Epithelial cell of umbilical artery (primary cell): ENCODE data around the gene MRPL40. TPM values are rescaled to one million over a fixed set of nuclear protein-coding genes. Genes with fewer than 3 reads are reported as not detected.

ENCODE experiments used
- total RNA-seq: library from RNA; depleted of rRNA; stranded (reverse); fragments of >200 nt; gene quantifications from 2 replicates; pipeline ENCODE4 v1.2.3, GENCODE V29; 2014

MRPL40 gene
- total RNA-seq = 32.7 and 40.3 TPM in 2 replicates

DNA sequence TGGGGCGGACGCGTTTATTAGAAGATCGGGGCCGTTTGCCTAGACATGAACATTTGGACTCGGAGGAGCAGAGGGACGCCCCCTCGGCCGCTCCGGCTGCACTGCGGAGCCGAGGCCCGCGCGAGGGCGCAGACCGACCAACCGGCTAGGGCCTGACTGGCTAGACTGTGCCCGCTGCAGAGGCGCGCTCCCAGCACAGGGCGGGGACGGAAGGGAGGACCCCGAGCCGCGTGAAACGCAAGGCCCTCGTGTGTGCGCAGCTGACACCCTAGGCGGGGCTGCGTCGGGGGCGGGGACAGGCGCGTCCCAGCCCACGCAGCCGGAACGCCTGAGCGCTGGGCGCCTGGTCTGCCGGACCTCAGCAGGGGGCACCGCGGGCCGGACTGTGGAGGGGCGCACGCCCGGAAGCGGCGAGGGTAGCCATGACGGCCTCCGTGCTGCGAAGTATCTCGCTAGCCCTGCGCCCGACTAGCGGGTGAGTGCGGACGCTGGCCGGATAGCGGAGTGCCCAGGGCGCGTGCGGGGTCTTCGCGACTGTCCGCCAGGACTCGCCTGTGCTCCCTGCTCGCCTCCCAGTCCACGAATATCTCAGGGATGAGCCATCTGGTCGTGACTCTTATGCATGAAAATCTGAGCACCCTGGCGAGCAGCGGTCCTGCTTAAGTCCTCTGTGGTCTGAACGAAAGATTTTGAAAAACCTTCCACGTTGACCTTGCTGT is at the start of gene MRPL40:
Gene MRPL40 (plus strand): TSS at position 413 of the 719 bp plus-strand sequence. CDS start 10 bp downstream, at position 423.

DNA sequence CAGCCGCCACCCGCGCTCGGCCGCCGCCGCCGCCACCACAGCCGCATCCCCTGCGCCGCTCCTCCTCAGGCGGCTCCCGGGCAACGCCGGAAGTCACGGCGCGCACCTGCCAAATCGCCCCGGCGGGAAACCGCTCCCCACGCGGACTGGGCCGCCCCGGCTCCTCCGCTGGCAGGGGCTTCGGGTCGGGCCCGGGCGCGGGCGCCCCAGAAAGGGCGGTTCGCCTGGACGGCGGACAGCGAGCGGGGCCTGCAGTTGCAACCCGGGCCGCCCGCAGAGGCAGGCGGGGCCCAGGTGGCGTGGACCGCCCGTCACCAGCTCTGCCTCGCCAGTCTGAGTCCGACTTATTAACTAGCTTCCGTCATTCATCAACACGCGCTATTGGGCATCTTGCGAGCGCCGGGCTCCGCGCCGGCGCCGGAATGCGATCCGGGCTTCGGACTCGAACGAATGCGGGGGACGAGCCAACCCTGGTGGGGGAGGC is 654 bp upstream of the MRPL40 start, which contains the start of gene HIRA:
Gene HIRA (minus strand): TSS at position 85 of the 484 bp plus-strand sequence. CDS start 257 bp downstream, outside the sequence.

DNA sequence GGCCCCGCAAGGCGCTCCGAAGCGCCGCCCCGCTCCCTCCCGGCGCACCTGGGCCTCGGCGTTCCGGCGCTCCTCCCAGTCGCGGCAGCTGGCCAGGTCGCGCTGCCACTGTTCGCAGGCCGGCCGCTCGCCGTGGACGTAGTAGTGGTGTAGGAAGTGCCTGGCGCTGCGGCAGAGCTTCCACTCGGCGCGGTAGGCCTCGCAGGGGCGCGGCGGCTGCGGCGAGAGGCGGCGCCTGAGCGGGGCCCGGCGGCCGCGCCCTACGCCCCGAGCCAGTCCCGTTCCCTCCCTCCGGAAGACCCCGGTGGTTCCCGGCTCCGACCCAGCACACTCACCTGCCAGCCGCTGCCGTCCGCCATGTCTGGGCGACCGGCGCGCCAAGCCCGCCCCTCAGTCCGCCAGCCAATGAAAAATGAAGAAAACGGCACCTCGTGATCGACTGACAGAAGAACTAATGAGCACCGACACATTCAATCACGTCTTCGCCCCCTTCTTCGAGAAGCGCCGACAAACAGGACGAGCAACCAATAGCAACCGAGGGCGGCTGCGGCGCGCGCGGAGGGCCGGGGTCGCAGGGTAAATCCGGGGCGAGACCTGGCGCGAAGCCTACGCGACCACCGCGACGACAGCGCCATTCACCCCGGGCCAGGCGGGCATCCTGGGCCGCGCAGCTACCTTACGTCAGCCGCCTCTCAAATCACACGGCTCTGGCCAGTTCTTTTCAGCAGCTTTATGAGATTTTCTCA is 15.2 kb downstream of the MRPL40 start, which contains the start of gene C22orf39:
Gene C22orf39 (minus strand): TSS at position 382 of the 746 bp plus-strand sequence. CDS start 23 bp downstream, at position 359.

DNA sequence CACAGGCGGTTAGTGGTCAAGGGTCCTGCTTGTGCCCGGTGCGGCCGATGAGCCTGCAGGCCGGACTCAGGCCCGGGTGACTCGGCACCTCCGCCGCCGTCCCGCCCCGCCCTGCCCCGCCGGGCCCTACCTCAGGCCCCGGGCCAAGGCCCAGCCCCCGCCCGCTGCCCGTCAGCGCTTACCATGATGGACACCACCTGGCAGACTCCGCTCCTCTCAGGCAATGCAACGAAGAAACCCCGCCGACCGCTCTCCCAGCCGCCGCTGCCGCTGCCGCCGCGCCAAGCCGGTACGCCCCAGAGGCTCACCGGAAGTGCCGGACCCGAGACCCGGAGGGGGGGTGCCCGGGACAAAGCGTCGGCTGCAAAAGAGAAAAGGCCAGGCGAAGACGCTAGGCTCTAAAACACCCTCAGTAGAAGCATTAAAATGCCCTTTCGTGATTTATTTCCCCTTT is 46.6 kb downstream of the MRPL40 start, which contains the start of gene UFD1:
Gene UFD1 (minus strand): TSS at position 293 of the 454 bp plus-strand sequence. CDS start 108 bp downstream, at position 185.

DNA sequence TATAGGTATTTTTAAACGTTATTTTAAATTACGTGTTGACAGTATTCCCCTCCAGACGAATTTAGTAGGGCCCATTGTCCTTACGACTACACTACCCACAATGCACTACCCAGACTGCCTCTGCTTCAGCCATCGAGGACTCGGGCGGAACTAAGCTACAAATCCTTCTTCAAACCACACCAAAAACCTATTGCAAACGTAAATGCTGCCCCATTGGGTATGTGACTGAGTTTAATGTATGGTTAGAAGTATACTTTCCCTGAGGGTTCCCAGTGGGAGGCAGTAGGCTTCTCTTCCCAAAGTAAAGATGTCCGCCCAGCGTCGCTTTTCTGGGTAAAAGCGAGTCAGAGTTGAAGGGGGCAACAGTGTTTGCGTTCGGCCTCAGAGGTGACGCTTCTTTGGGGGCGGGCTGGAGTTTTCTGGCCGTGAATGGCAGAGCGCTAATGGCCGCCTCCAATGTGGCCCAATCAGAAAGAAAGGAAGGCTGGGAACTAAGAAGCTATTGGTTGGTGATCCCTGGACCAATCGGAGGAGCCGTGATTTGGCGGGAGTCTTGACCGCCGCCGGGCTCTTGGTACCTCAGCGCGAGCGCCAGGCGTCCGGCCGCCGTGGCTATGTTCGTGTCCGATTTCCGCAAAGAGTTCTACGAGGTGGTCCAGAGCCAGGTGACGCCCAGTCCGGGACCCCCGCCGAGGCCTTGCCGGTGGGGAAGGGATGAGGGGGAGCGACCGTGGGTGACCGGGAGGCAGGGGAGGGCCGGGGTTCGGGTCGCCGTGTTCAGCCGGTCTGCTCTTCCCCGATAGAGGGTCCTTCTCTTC is 47.2 kb downstream of the MRPL40 start, which contains the start of gene CDC45:
Gene CDC45 (plus strand): TSS at position 566 of the 818 bp plus-strand sequence. CDS start 49 bp downstream, at position 615.

Other genes with a start within 250 kb of the MRPL40 start
- gene CLTCL1, start 140.8 kb upstream of the MRPL40 start, total RNA-seq = 3.2 TPM in 2 replicates
- gene HIRA, start 812 bp upstream of the MRPL40 start, total RNA-seq = 15.3 and 23.3 TPM in 2 replicates
- gene C22orf39, start 15.2 kb downstream of the MRPL40 start, total RNA-seq = 15.9 and 16.7 TPM in 2 replicates
- gene UFD1, start 46.6 kb downstream of the MRPL40 start, total RNA-seq = 120 and 122 TPM in 2 replicates
- 35.1 and 55.8 TPM in 2 replicates for gene CDC45, start 47.4 kb downstream of the MRPL40 start, total RNA-seq
- 569 and 1,366 TPM in 2 replicates for gene CLDN5, start 91.9 kb downstream of the MRPL40 start, total RNA-seq